Measurements from ENCODE around the gene ENTPD5.

Gene ENTPD5

DNA sequence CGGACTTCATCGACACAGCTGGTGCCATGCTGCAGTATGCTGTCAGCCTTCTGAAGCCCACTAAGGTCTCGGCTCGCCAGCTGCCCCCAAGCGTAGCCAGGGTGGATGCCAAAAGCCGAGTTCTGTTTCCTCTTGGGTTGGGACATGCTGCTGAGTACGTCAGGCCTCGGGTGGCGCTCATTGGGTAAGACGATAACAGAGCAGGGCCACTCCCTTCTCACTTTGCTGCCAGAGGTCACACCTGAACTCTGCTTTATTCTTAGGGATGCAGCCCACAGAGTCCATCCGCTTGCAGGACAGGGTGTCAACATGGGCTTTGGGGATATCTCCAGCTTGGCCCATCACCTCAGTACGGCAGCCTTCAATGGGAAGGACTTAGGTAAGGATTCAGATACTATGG lies 57.9 kb downstream of the ENTPD5 start:
- H3K27me3 ChIP-seq (ENCODE audit: control insufficient read depth in 3 of 3, insufficient read depth in 3 of 3, low read depth in 1 of 3, low read length in 3 of 3): no peaks in the 10 kb centered on the region
- no CpG with 5 or more reads among the region's 12 CpGs for WGBS, 2 donors (ENCODE audit: extremely low coverage in 2 of 2, insufficient read length in 2 of 2, insufficient replicate concordance in 1 of 2)
- no peak overlapping the region for H2AK5ac ChIP-seq (ENCODE audit: low read depth, low read length)
- H2BK12ac ChIP-seq (ENCODE audit: low read length): no peak overlapping the region
- peaks cover 25 to 90% of the 10 kb centered on the region in 2 donors for H3K36me3 ChIP-seq (replicated peaks in 1 of 2; ENCODE audit: control insufficient read depth in 2 of 2, insufficient read depth in 2 of 2, low read length in 2 of 2)
- H3K14ac ChIP-seq (ENCODE audit: low read length): no peak overlapping the region
- H2AFZ ChIP-seq (ENCODE audit: low read length): no peak overlapping the region
- H3K4me3 ChIP-seq (ENCODE audit: low read length in 2 of 2): peak overlapping the region in 1 of 2 donors; percentile 24
- H2BK15ac ChIP-seq (ENCODE audit: low read length): peak overlapping the region; percentile 23
- H3K4me1 ChIP-seq (ENCODE audit: control insufficient read depth in 2 of 2, insufficient read depth in 1 of 2, low read depth in 1 of 2, low read length in 2 of 2): no peaks in the 10 kb centered on the region
- H3K79me1 ChIP-seq (ENCODE audit: low read depth, low read length): no peaks in the 10 kb centered on the region
- no peak overlapping the region for H3K4me2 ChIP-seq (ENCODE audit: insufficient read depth, low read length, poor library complexity, severe bottlenecking)
- no peak overlapping the region for H3K9ac ChIP-seq (ENCODE audit: low read depth, low read length, poor library complexity)
- H3K27ac ChIP-seq (replicated peaks; ENCODE audit: low read length): no peak overlapping the region
- H4K8ac ChIP-seq (ENCODE audit: low read depth, low read length): no peak overlapping the region
- no peak overlapping the region for H3K4ac ChIP-seq (ENCODE audit: low read length)
- H3K9me3 ChIP-seq (replicated peaks in 1 of 2; ENCODE audit: control insufficient read depth in 2 of 2, insufficient read depth in 1 of 2, low read depth in 1 of 2, low read length in 2 of 2): no peaks in the 10 kb centered on the region
- no peak overlapping the region for H2BK5ac ChIP-seq (ENCODE audit: low read length)
- no peak overlapping the region for H4K91ac ChIP-seq (ENCODE audit: low read depth, low read length, poor library complexity)
- no peak overlapping the region for H3K18ac ChIP-seq (ENCODE audit: low read length)
- no peak overlapping the region for H3K23ac ChIP-seq (ENCODE audit: low read depth, low read length, poor library complexity)
- no peak for DNase-seq (ENCODE audit: low spot score)
- no peak overlapping the region for H2BK120ac ChIP-seq (ENCODE audit: low read depth, low read length)

DNA sequence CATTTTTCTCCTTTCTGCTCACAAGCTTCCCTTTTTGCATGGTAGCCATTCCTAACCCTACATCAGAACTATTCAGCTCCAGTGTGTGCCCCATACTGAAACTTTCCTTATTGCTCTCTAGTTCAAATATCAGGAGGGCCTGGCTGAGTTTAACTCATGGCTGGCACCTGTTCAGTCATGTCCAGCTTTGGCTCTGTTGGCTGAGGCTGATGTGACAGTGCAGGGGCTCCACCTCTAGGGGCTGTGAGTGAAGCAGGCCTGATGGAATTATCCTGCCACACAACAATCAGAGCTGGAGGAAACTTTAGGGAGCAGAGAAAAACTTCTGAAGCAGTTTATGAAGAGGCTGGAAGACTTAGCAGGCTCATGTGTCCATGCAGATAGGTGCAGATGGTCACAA lies 60.5 kb downstream of the ENTPD5 start:
- no peaks in the 10 kb centered on the region for H3K79me1 ChIP-seq (ENCODE audit: low read depth, low read length)
- H2BK5ac ChIP-seq (ENCODE audit: low read length): no peak overlapping the region
- DNase-seq (ENCODE audit: low spot score): no peak
- H3K27me3 ChIP-seq (ENCODE audit: control insufficient read depth in 3 of 3, insufficient read depth in 3 of 3, low read depth in 1 of 3, low read length in 3 of 3): no peaks in the 10 kb centered on the region
- no peaks in the 10 kb centered on the region for H3K9me3 ChIP-seq (replicated peaks in 1 of 2; ENCODE audit: control insufficient read depth in 2 of 2, insufficient read depth in 1 of 2, low read depth in 1 of 2, low read length in 2 of 2)
- H3K9ac ChIP-seq (ENCODE audit: low read depth, low read length, poor library complexity): no peak overlapping the region
- peaks cover 25 to 88% of the 10 kb centered on the region in 2 donors for H3K36me3 ChIP-seq (replicated peaks in 1 of 2; ENCODE audit: control insufficient read depth in 2 of 2, insufficient read depth in 2 of 2, low read length in 2 of 2)
- H2BK12ac ChIP-seq (ENCODE audit: low read length): no peak overlapping the region
- no peak overlapping the region for H2AK5ac ChIP-seq (ENCODE audit: low read depth, low read length)
- no peak overlapping the region for H2AFZ ChIP-seq (ENCODE audit: low read length)
- no peak overlapping the region for H3K14ac ChIP-seq (ENCODE audit: low read length)
- H3K4me3 ChIP-seq (ENCODE audit: low read length in 2 of 2): no peak overlapping the region
- H3K27ac ChIP-seq (replicated peaks; ENCODE audit: low read length): no peak overlapping the region
- H3K18ac ChIP-seq (ENCODE audit: low read length): no peak overlapping the region
- no peak overlapping the region for H2BK15ac ChIP-seq (ENCODE audit: low read length)
- H3K4me2 ChIP-seq (ENCODE audit: insufficient read depth, low read length, poor library complexity, severe bottlenecking): no peak overlapping the region
- H4K8ac ChIP-seq (ENCODE audit: low read depth, low read length): no peak overlapping the region
- no peak overlapping the region for H2BK120ac ChIP-seq (ENCODE audit: low read depth, low read length)
- H3K4ac ChIP-seq (ENCODE audit: low read length): no peak overlapping the region
- no peaks in the 10 kb centered on the region for H3K4me1 ChIP-seq (ENCODE audit: control insufficient read depth in 2 of 2, insufficient read depth in 1 of 2, low read depth in 1 of 2, low read length in 2 of 2)
- H3K23ac ChIP-seq (ENCODE audit: low read depth, low read length, poor library complexity): no peak overlapping the region
- H4K91ac ChIP-seq (ENCODE audit: low read depth, low read length, poor library complexity): no peak overlapping the region

- no peak overlapping the region for H3K18ac ChIP-seq (ENCODE audit: low read length)
- H2BK12ac ChIP-seq (ENCODE audit: low read length): no peak overlapping the region
- no peak overlapping the region for H3K23ac ChIP-seq (ENCODE audit: low read depth, low read length, poor library complexity)
- peaks cover 17 to 66% of the 10 kb centered on the region in 2 donors for H3K36me3 ChIP-seq (replicated peaks in 1 of 2; ENCODE audit: control insufficient read depth in 2 of 2, insufficient read depth in 2 of 2, low read length in 2 of 2)
- no peaks in the 10 kb centered on the region for H3K79me1 ChIP-seq (ENCODE audit: low read depth, low read length)
- no peak overlapping the region for H3K27ac ChIP-seq (replicated peaks; ENCODE audit: low read length)
- no peak overlapping the region for H2AFZ ChIP-seq (ENCODE audit: low read length)
- H2BK5ac ChIP-seq (ENCODE audit: low read length): no peak overlapping the region
- no peaks in the 10 kb centered on the region for H3K27me3 ChIP-seq (ENCODE audit: control insufficient read depth in 3 of 3, insufficient read depth in 3 of 3, low read depth in 1 of 3, low read length in 3 of 3)
- no peak overlapping the region for H2BK120ac ChIP-seq (ENCODE audit: low read depth, low read length)
- no CpG with 5 or more reads among the region's 5 CpGs for WGBS, 2 donors (ENCODE audit: extremely low coverage in 2 of 2, insufficient read length in 2 of 2, insufficient replicate concordance in 1 of 2)
- H3K14ac ChIP-seq (ENCODE audit: low read length): no peak overlapping the region
- H3K4me3 ChIP-seq (ENCODE audit: low read length in 2 of 2): no peak overlapping the region
- H3K4me2 ChIP-seq (ENCODE audit: insufficient read depth, low read length, poor library complexity, severe bottlenecking): no peak overlapping the region
- H3K4ac ChIP-seq (ENCODE audit: low read length): no peak overlapping the region
- H3K9me3 ChIP-seq (replicated peaks in 1 of 2; ENCODE audit: control insufficient read depth in 2 of 2, insufficient read depth in 1 of 2, low read depth in 1 of 2, low read length in 2 of 2): no peaks in the 10 kb centered on the region
- H3K4me1 ChIP-seq (ENCODE audit: control insufficient read depth in 2 of 2, insufficient read depth in 1 of 2, low read depth in 1 of 2, low read length in 2 of 2): no peaks in the 10 kb centered on the region
- no peak for DNase-seq (ENCODE audit: low spot score)
- no peak overlapping the region for H4K8ac ChIP-seq (ENCODE audit: low read depth, low read length)
- no peak overlapping the region for H4K91ac ChIP-seq (ENCODE audit: low read depth, low read length, poor library complexity)
- no peak overlapping the region for H2BK15ac ChIP-seq (ENCODE audit: low read length)
- H2AK5ac ChIP-seq (ENCODE audit: low read depth, low read length): no peak overlapping the region
- no peak overlapping the region for H3K9ac ChIP-seq (ENCODE audit: low read depth, low read length, poor library complexity)
These were observed 63.4 kb downstream of the ENTPD5 start for GRCh38 chr14:73955674-73956073.

DNA sequence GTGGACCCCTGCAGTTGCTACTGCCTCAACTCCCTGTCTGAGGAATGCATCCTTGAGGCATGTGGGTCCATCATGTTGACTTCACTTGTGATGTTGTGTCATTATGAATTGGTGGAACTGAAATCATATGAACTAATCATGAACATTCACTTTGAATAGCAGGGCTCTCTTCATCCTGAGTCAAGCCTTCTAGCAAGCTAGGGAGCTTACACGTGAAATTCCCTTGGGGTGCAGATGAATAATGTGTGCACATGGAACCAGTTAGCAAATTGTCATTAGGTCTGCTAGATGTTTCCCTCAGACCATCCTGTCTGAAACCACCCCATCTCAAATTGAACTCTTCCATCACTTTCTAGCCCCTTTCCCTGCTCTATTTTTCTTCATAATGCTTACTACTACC lies 65.4 kb downstream of the ENTPD5 start:
- no peak overlapping the region for H3K4ac ChIP-seq (ENCODE audit: low read length)
- no CpG with 5 or more reads among the region's 1 CpG for WGBS, 2 donors (ENCODE audit: extremely low coverage in 2 of 2, insufficient read length in 2 of 2, insufficient replicate concordance in 1 of 2)
- no peak overlapping the region for H3K4me2 ChIP-seq (ENCODE audit: insufficient read depth, low read length, poor library complexity, severe bottlenecking)

More for the DNA sequence above, 65.4 kb downstream of the ENTPD5 start:
- Histone ChIP-seq H3K27me3 (ENCODE audit: control insufficient read depth in 3 of 3, insufficient read depth in 3 of 3, low read depth in 1 of 3, low read length in 3 of 3) (no peaks in the 10 kb centered on the region), H2AFZ (ENCODE audit: low read length) (no peak overlapping the region), H2AK5ac (ENCODE audit: low read depth, low read length) (no peak overlapping the region), H3K36me3 (replicated peaks in 1 of 2; ENCODE audit: control insufficient read depth in 2 of 2, insufficient read depth in 2 of 2, low read length in 2 of 2) (peaks cover 8 to 47% of the 10 kb centered on the region in 2 donors), H3K18ac (ENCODE audit: low read length) (no peak overlapping the region), H3K4me1 (ENCODE audit: control insufficient read depth in 2 of 2, insufficient read depth in 1 of 2, low read depth in 1 of 2, low read length in 2 of 2) (no peaks in the 10 kb centered on the region), H3K27ac (replicated peaks; ENCODE audit: low read length) (no peak overlapping the region), H3K23ac (ENCODE audit: low read depth, low read length, poor library complexity) (no peak overlapping the region), H3K9me3 (replicated peaks in 1 of 2; ENCODE audit: control insufficient read depth in 2 of 2, insufficient read depth in 1 of 2, low read depth in 1 of 2, low read length in 2 of 2) (no peaks in the 10 kb centered on the region), H2BK120ac (ENCODE audit: low read depth, low read length) (no peak overlapping the region), H2BK12ac (ENCODE audit: low read length) (no peak overlapping the region), H2BK15ac (ENCODE audit: low read length) (no peak overlapping the region), H4K91ac (ENCODE audit: low read depth, low read length, poor library complexity) (no peak overlapping the region), H4K8ac (ENCODE audit: low read depth, low read length) (no peak overlapping the region), H3K14ac (ENCODE audit: low read length) (no peak overlapping the region), H3K9ac (ENCODE audit: low read depth, low read length, poor library complexity) (no peak overlapping the region), H3K79me1 (ENCODE audit: low read depth, low read length) (no peaks in the 10 kb centered on the region), H3K4me3 (ENCODE audit: low read length in 2 of 2) (no peak overlapping the region), H2BK5ac (ENCODE audit: low read length) (no peak overlapping the region)
- no peak for DNase-seq (ENCODE audit: low spot score)
